GM12865 (cell line): ENCODE measurements around the gene ADAMTSL2.
A peak's percentile ranks its signal among the peaks of the same experiment; 100 is the strongest.

Source experiments
- DNase-seq: peaks from one replicate; pipeline ENCODE4 v3.0.0; 2010; ENCODE audit warnings: low read depth
- H3K4me3 ChIP-seq: 2 replicates; pipeline ENCODE4 v1.5.1; 2011; ENCODE audit warnings: mild to moderate bottlenecking, low read depth, low read length, control low read depth
- CTCF ChIP-seq: IDR thresholded peaks from 2 replicates; pipeline ENCODE4 v1.5.1; 2011; ENCODE audit warnings: low read length, control low read depth, low read depth, inconsistent platforms; ENCODE audit not compliant: insufficient read depth; ENCODE audit errors: missing control alignments

ADAMTSL2 gene

GRCh38 chr9:133616643-133617405, 82.3 kb downstream of the ADAMTSL2 start:
- no peak for TF ChIP-seq CTCF
- no peak for DNase-seq
- H3K4me3 ChIP-seq, result no peak overlapping the region

DNA sequence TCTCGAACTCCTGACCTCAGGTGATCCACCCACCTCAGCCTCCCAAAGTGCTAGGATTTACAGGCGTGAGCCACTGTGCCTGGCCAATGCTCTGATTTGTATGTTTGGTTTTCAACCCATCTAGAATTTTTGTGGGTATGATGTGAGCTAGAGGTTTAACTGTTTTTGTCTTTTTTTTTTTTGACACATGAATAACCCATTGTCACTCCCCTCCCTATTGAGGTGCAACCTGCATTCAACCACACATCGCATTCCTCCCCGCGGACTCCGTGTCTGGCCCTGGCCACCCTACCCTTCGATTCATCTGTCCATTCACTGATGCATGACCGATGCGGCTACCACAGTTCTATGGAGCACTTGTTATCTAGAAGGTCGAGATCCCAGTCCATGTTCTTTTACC, 84.2 kb downstream of the ADAMTSL2 start:
- DNase-seq, result no peak
- TF ChIP-seq CTCF, result no peak
- no peak overlapping the region for H3K4me3 ChIP-seq

DNA sequence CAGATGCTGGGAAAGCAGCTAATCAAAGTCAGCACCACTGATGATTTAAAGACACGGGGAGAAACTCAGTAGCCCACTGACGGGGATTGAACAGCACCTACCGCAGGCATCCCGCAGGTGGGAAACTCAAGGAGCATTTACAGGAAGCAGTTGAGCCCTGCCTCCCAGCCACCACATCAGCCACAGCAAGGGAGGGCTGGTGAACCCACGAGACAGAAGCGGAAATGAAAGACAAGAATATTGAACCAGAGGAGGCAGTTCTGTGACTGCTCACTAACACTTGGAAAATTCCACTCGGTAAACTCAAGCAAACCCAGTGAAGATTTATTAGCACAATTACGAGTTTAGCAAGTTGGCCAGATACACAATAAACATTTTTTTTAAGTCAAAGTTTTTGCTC, 85.3 kb downstream of the ADAMTSL2 start:
- no peak for TF ChIP-seq CTCF
- H3K4me3 ChIP-seq, result no peak overlapping the region
- DNase-seq, result peak; percentile 19

DNA sequence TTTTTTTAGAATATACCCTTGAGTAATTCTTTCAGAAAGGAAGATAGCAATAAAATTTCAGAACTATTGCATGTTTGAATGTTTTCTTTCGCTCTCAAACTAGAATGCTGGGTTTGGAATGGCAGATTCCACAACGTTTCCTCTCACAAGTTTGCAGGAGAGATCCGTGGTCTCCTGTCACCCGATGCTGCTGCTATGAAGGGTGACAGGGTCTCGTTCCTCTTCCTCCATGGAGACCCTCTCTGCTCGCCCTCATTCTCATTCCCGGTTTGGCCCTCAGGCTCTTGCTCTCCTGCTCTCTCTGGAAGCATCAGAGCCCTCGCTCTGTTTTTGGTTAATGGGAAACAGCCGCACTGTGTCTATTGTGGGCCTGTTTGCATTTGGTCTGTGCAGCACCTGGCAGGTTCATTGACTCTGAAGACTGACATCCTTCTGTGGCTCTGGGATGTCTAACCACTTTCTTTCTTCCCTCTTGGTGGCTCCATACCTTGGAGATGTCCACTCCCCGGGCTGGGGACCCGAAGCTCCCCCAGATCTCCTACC, 87.3 kb downstream of the ADAMTSL2 start:
- no peak for DNase-seq
- no peak for TF ChIP-seq CTCF
- no peak overlapping the region for H3K4me3 ChIP-seq

DNA sequence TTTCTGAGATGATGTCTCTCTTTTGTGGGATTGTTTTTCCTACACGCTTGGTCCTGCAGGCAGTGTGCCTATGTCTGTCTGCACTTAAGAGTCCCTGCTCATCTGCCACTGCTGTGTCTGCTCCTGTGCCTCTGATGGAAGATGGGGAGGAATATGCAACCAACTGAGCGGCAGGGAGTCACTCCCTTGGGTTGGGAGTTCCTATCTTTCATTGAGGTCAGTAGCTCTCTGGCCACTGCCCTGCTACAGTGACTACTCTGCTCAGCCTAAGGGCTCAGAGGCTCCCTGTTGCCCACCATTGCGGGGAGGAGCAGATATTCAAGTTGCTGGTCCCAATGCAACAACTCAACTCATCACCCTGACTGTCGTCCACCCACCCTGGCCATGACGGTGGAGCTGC, 88.1 kb downstream of the ADAMTSL2 start:
- DNase-seq, result no peak
- TF ChIP-seq CTCF, result no peak
- H3K4me3 ChIP-seq, result no peak overlapping the region
